HuH-7 (cell line): Measurements from ENCODE around the gene PCTP.

ENCODE experiments used
- DNase-seq: peaks from one replicate; pipeline ENCODE4 v3.0.0; 2011; ENCODE audit warnings: low spot score

The PCTP gene

GRCh38 chr17:55806745-55807495 is 56.1 kb downstream of the PCTP start:
- no peak for DNase-seq

GRCh38 chr17:55811536-55811935 is 60.7 kb downstream of the PCTP start:
- DNase-seq, result no peak

GRCh38 chr17:55812323-55812722 is 61.5 kb downstream of the PCTP start:
- DNase-seq, result no peak

GRCh38 chr17:55813944-55814343 is 63.1 kb downstream of the PCTP start:
- DNase-seq, result no peak

GRCh38 chr17:55814377-55814776 is 63.5 kb downstream of the PCTP start:
- DNase-seq, result no peak

- DNase-seq, result no peak
Measured at GRCh38 chr17:55816532-55817396, 65.9 kb downstream of the PCTP start.

- DNase-seq, result no peak
Measured at GRCh38 chr17:55817397-55817709, 66.5 kb downstream of the PCTP start.

GRCh38 chr17:55818026-55818425 is 67.2 kb downstream of the PCTP start:
- no peak for DNase-seq

- no peak for DNase-seq
Measured at GRCh38 chr17:55818451-55819375, 67.9 kb downstream of the PCTP start.

GRCh38 chr17:55820675-55821074 is 69.8 kb downstream of the PCTP start:
- no peak for DNase-seq

- no peak for DNase-seq
Measured at GRCh38 chr17:55822028-55822427, 71.2 kb downstream of the PCTP start.

GRCh38 chr17:55825213-55825612 is 74.4 kb downstream of the PCTP start:
- DNase-seq, result no peak
